Chondrocyte (in vitro differentiated cells): ENCODE measurements around the gene LGI4. TPM values are rescaled to one million over a fixed set of nuclear protein-coding genes. Genes with fewer than 3 reads are reported as not detected.

ENCODE experiments used
- DNase-seq: peaks from one replicate; pipeline ENCODE4 v3.0.0; 2021; ENCODE audit warnings: mixed read lengths, low spot score
- H3K27ac Mint-ChIP-seq: one replicate; pipeline ENCODE4 v1.8.0; 2021; ENCODE audit warnings: mild to moderate bottlenecking, moderate library complexity, mixed read lengths; ENCODE audit not compliant: unreplicated experiment
- H3K27me3 Mint-ChIP-seq: 2 replicates; pipeline ENCODE4 v1.8.0; 2021; ENCODE audit warnings: low read depth, mixed read lengths
- H3K36me3 Mint-ChIP-seq: 2 replicates; pipeline ENCODE4 v1.8.0; 2021; ENCODE audit warnings: low read depth, mixed read lengths
- H3K4me1 Mint-ChIP-seq: 2 replicates; pipeline ENCODE4 v1.8.0; 2021; ENCODE audit warnings: low read depth, mild to moderate bottlenecking, mixed read lengths
- H3K4me3 Mint-ChIP-seq: one replicate; pipeline ENCODE4 v1.8.0; 2021; ENCODE audit warnings: mild to moderate bottlenecking, moderate library complexity, mixed read lengths; ENCODE audit not compliant: unreplicated experiment
- H3K9me3 Mint-ChIP-seq: 2 replicates; pipeline ENCODE4 v1.8.0; 2021; ENCODE audit warnings: low read depth, mixed read lengths
- CTCF ChIP-seq: fragments of 200-600 bp; sonication (generic); IDR thresholded peaks from 2 replicates; pipeline ENCODE4 v1.5.0; 2021; ENCODE audit warnings: antibody characterized with exemption, mild to moderate bottlenecking, moderate library complexity
- total RNA-seq: library from RNA; stranded (reverse); gene quantifications from 3 replicates; pipeline ENCODE4 v1.2.1, GENCODE V29; 2021

The LGI4 gene
- total RNA-seq, 1 donor from 2014 or later = 1.3 TPM

GRCh38 chr19:35109395-35110112 lies 25.3 kb downstream of the LGI4 start:
- H3K4me1 Mint-ChIP-seq = peaks cover 2% of the 10 kb centered on the region
- H3K4me3 Mint-ChIP-seq = no peak overlapping the region

GRCh38 chr19:35108730-35109129 lies 26.1 kb downstream of the LGI4 start:
- no peaks in the 10 kb centered on the region for H3K36me3 Mint-ChIP-seq
- H3K4me1 Mint-ChIP-seq = no peaks in the 10 kb centered on the region
- no peak for TF ChIP-seq CTCF
- peaks cover 6% of the 10 kb centered on the region for H3K27me3 Mint-ChIP-seq
- DNase-seq = no peak
- no peaks in the 10 kb centered on the region for H3K9me3 Mint-ChIP-seq
- H3K4me3 Mint-ChIP-seq = no peak overlapping the region
- H3K27ac Mint-ChIP-seq = no peak overlapping the region

More at GRCh38 chr19:35109395-35110112, 25.3 kb downstream of the LGI4 start:
- H3K36me3 Mint-ChIP-seq = no peaks in the 10 kb centered on the region
- peaks cover 8% of the 10 kb centered on the region for H3K27me3 Mint-ChIP-seq
- no peak for TF ChIP-seq CTCF
- H3K27ac Mint-ChIP-seq = no peak overlapping the region
- no peak for DNase-seq
- H3K9me3 Mint-ChIP-seq = no peaks in the 10 kb centered on the region

GRCh38 chr19:35107545-35107944 lies 27.3 kb downstream of the LGI4 start:
- DNase-seq = no peak

GRCh38 chr19:35106898-35107541 lies 27.8 kb downstream of the LGI4 start:
- TF ChIP-seq CTCF = no peak
- Mint-ChIP-seq H3K27ac (no peak overlapping the region), H3K4me1 (no peaks in the 10 kb centered on the region), H3K9me3 (no peaks in the 10 kb centered on the region), H3K4me3 (no peak overlapping the region), H3K27me3 (peaks cover 5% of the 10 kb centered on the region), H3K36me3 (no peaks in the 10 kb centered on the region)
- DNase-seq = no peak

More at GRCh38 chr19:35107545-35107944, 27.3 kb downstream of the LGI4 start:
- no peak overlapping the region for H3K4me3 Mint-ChIP-seq
- H3K4me1 Mint-ChIP-seq = no peaks in the 10 kb centered on the region
- no peak for TF ChIP-seq CTCF
- no peak overlapping the region for H3K27ac Mint-ChIP-seq
- H3K27me3 Mint-ChIP-seq = peaks cover 6% of the 10 kb centered on the region
- H3K36me3 Mint-ChIP-seq = no peaks in the 10 kb centered on the region
- no peaks in the 10 kb centered on the region for H3K9me3 Mint-ChIP-seq

GRCh38 chr19:35106291-35106583 lies 28.6 kb downstream of the LGI4 start:
- Mint-ChIP-seq H3K36me3 (no peaks in the 10 kb centered on the region), H3K4me3 (no peak overlapping the region), H3K27me3 (peaks cover 3% of the 10 kb centered on the region), H3K4me1 (no peaks in the 10 kb centered on the region), H3K9me3 (no peaks in the 10 kb centered on the region), H3K27ac (no peak overlapping the region)
- no peak for DNase-seq
- no peak for TF ChIP-seq CTCF
